HG02973 (cell line): Measurements from ENCODE around the gene KCTD5.
"Not testable (repeated sequence)": the region's sequence is repeated elsewhere in the genome, so short reads cannot be mapped to it uniquely, and the experiment has no call there.

Experiments used
- ATAC-seq: cut with Tn5 transposase; IDR thresholded peaks from one replicate; pipeline ENCODE4 v1.9.1; 2021; ENCODE audit warnings: moderate library complexity; ENCODE audit not compliant: unreplicated experiment

The KCTD5 gene

DNA sequence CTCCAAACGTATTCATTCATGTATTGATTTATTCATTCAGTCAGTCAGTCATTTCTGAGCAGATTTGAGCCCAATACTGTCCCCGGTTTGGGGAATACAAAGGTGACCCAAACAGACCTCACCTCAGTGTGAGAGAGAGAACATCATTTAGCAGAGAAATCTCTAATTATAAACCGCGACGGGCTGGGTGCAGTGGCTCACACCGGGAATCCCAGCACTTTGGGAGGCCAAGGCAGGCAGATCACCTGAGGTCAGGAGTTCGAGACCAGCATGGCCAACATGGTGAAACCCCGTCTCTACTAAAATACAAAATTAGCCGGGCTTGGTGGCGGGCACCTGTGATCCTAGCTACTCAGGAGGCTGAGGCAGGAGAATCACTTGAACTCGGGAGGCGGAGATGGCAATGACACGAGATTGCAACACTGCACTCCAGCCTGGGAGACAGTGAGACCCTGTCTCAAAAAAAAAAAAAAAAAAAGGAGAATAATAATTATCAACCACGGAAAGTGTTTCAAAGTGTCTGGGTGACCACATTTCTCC, 39.4 kb downstream of the KCTD5 start:
- ATAC-seq, result not testable (repeated sequence)

DNA sequence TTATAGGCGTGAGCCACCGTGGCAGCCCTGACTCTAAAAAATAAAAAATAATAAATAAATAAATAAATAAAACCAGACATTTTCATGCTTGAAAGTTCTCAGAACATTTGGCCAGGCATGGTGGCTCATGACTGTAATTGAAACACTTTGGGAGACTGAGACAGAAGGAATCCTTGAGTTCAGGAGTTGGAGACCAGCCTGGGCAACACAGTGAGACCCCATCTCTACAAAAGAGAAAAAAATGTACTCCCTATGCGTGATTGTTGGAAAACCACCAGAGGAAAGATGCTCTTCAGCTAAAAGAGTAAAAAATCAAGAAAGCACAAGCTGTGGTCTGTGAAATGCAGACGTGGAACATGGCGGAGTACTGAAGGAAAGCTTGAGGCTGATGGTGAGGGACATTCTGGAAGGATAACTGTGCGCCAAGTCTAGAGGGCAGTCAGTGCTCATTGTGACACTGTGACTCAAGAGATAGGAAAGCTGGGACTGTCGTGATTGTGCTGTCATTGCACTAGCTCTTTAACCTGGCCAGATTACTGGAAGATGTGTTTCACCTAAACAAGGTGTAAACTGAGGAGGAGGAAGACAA, 41.9 kb downstream of the KCTD5 start:
- no peak for ATAC-seq

DNA sequence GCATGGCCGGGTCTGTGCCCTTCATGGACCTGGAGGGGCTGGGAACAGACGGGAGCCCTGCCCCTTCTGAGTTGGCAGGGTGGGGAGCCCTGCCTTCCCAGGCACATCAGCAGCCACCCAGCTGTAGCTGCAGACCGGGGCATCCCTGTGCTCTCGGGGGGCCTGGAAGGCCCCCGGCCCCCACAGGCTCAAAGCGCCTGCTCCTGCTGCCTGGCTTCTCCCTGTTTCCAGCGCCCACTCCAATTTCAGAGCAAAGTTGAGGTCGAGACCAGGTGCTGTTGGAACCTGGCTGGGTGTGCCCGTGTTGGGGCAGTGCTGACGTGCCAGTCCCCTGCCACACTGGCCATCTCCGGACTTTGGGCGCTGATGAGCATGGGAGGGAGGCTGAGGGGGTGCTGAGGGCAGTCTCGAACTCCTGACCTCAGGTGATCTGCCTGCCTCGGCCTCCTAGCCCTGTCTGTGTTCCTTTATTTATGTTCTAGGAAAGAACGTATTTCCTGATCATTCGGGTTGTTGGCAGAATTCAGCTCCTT, 42.6 kb downstream of the KCTD5 start:
- no peak for ATAC-seq

GRCh38 chr16:2726923-2727322, 44.6 kb downstream of the KCTD5 start:
- ATAC-seq, result no peak

DNA sequence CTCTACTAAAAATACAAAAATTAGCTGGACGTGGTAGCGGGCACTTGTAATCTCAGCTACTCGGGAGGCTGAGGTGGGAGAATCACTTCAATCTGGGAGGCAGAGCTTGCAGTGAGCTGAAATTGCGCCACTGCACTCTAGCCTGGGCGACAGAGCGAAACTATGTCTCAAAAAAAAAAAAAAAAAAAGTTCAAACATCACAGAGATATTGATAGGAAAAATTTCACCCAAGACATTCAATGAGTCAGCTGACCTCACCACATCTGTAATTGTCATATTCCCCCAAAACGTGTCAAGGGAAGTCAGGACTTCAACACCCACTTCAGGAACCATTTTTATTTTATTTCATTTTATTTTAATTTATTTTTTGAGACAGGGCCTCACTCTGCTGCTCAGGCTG, 45.7 kb downstream of the KCTD5 start:
- ATAC-seq, result no peak

DNA sequence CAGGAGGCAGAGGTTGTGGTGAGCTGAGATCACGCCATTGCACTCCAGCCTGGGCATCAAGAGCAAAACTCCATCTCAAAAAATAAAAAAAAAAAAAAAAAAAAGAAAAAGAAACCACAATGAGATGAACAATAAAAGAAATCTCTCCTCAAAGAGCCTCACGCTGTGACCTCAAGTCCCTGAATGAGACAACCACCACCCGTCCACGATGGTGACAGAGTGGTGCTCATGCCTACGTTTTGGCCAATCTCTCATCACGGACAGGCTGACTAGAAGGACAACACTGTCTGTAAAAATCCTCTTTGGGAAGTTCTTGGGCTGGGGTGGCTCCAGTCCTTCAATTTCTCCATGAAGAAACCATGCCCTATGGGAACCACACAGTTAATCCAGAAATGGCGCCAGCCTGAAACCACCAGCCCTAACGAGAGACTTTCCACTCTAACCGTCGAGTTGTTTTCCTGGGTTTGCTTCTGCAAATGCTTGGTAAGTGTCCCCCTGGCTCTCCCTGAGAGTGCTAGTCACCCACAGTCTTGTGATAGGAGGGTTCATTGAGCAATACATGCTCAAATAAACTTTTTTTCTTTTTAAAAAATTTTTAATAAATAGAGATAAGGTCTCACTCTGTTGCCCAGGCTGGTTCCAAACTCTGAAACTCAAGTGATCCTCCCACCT, 52.7 kb downstream of the KCTD5 start:
- ATAC-seq, result no peak

GRCh38 chr16:2736476-2737237, 54.3 kb downstream of the KCTD5 start:
- ATAC-seq, result no peak

- ATAC-seq, result no peak
Measured at GRCh38 chr16:2737238-2737605, 54.9 kb downstream of the KCTD5 start.

- no peak for ATAC-seq
Measured at GRCh38 chr16:2737895-2738418, 55.6 kb downstream of the KCTD5 start.

DNA sequence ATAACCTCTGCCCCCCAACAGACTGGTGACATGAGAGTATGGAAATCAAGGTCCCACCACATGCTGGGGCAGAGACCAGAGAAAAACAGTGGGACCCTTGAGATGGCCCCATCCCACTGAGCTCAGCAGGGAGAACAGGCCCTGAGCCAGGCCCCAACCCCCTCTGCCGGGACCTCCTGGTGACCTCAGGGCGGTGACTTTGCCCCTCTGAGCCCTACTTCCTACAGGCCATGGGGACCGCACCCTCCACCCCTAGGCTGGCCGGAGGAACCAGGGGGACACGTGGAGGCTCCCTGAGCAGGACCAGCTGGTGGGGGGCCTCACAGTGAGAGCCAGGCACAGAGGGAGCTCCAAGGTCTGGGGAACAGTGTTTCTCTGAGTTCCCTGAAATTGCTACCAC, 56.3 kb downstream of the KCTD5 start:
- ATAC-seq, result no peak

DNA sequence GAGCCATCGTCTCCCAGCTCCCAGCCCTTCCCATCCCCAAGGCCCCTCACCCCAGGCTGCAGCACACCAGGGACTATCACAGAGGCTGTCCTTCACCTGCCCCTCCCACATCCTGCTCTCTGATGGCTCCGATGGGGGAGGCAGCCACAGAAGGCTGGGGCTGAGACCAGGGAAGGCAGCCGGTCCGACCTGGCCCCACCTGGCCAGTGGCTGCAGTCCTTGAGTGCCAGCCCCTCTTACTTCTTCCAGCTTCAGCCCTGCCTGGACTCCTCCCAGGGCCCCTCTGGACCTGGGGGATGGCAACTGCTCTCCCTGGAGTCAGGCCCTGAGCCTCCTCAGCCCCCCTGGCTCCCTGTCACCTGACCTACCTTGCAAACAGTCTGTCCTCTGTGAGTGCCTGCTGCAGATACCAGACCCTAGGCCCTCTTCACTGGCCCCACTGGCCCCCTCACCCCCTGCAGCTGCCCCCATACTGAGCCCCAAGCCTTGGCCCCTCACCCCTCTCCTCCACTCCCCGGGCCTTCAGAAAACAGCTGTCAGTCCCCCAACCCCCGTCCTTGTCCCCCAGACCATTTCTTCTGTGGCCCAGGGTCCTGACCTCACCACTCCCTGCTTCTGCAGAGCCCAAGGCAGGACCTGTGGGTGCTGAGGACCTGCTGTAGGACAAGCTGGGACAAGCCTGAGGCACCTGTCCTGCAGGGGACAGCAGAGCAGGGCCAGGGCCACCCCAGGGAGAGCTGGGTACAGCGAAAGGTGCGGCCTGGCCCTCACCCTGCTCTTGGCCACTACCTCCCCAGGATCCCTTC, 57.5 kb downstream of the KCTD5 start:
- ATAC-seq, result no peak

- ATAC-seq, result no peak
Measured at GRCh38 chr16:2740476-2740875, 58.2 kb downstream of the KCTD5 start.

- ATAC-seq, result no peak
Measured at GRCh38 chr16:2741168-2741567, 58.8 kb downstream of the KCTD5 start.

DNA sequence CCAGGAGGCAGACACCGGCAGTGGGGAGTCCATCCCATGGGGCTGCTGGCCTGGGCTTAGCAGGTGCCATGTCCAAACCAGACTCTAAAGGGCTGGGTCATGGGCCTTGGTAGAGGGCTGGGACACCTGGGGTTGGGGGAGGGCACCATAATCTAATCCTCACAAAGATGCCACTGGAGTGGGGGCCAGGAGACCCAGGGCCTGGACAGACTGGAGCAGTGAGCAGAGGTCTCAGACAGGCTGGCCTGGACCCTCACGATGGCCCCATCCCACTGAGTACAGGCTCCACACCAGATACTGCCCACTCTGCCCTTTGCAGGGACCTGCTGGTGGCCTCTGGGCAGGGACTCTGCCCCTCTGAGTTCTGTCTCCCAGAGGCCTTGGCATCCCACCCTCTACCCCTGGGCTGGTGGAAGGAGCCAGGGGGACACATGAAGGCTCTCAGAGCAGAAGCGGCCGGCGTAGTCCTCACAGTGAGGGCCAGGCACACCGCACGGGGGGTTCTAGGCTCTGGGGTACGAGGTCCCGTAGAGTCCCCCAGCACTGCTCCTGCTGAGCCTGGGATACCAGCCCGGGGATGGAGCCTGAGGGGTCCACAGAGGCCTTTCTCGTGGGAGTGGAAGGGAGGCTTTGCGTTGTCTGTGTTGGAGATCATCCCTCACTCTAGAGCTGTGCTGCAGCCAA, 60.1 kb downstream of the KCTD5 start:
- no peak for ATAC-seq

- ATAC-seq, result no peak
Measured at GRCh38 chr16:2743007-2743810, 60.9 kb downstream of the KCTD5 start.

DNA sequence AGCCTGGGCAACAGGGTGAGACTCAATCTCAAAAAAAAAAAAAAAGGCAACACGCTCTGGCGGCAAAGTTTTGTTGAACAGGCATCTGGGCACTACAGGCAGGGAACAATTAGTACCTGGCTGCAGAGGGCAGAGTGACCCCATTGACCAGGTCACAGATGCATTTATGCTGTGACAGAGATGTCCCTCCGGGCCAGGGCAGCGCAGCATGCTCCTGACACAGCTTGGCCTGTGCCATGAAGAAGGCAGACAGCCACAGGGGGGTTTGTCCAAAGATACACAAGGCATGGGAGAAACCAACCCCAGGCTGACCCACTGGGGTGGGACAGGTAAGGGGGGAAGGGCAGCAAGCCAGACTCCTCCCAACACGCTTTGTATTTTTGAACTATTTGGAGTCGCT, 62.4 kb downstream of the KCTD5 start:
- ATAC-seq, result no peak

- no peak for ATAC-seq
Measured at GRCh38 chr16:2745116-2745890, 63.0 kb downstream of the KCTD5 start.

DNA sequence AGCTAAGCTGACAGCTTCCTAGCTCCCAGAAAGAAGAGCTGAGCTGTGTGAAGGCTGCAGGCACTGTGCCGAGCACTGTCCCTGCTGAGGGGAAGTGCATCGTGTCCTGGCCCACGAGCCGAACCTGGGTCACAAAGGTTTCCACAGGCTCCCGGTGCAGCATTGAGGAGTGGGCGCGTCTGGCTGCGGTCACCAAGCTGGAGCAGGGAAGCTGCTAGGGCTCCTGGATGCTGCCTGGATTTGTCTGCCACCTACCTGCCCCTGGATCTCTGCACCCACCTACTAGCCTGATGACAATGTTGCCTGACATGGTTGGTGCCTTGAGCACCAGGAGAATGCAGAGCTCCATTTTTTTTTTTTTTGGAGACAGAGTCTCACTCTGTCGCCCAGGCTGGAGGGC, 63.6 kb downstream of the KCTD5 start:
- no peak for ATAC-seq
